ENCODE measurements around the gene CRABP1.

The CRABP1 gene

DNA sequence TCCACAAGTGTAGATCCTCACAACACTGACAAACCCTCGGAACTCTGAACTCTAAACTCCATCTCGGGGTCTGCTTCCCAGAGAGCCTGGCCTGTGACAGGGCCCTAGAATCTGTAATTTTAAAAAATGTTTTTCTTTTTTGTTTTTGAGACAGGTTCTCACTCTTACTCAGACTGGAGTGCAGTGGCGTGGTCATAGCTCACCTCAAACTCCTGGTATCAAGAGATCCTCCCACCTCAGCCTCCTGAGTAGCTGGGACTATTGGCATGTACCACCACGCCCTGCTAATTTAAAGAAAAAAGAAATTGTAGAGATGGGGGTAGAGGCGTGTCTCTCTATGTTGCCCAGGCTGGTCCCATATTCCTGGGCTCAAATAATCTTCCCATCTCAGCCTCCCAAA lies 26.2 kb downstream of the CRABP1 start:
- TF ChIP-seq SIN3A (IDR thresholded peaks at IDR 0.05; ENCODE audit: borderline replicate concordance, insufficient read depth, low read length) (no peak), POLR2AphosphoS5 (IDR thresholded peaks at IDR 0.05; ENCODE audit: low read depth, low read length) (no peak), FOXP2 (optimal IDR thresholded peaks at IDR 0.05; ENCODE audit: borderline replicate concordance, extremely low read depth, extremely low read length, insufficient read depth) (no peak), REST (IDR thresholded peaks at IDR 0.05; ENCODE audit: insufficient read depth in 1 of 2, low read depth in 2 of 2, low read length in 2 of 2) (no peak), TAF1 (IDR thresholded peaks at IDR 0.05; ENCODE audit: borderline replicate concordance, insufficient read depth, low read length) (no peak)

DNA sequence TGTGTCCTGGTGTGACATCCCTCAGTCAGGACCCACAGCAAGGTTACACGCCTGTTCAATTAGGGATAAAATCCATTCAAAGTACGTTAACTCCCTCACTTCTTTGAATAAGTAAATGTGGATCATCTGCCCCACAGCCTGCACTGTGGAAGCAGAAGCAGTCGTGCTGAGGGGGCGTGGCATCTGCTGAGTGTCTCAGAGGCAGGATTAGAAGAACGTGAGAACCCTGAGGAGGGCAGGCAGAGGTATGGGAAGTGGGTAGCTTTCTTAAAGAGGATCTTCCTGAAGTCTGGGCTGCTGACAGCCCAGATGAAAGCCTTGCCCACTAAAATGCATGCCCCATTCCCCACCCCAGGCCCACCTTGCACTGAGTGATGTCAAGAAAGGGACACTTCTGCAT lies 28.5 kb downstream of the CRABP1 start:
- TF ChIP-seq FOXP2 (optimal IDR thresholded peaks at IDR 0.05; ENCODE audit: borderline replicate concordance, extremely low read depth, extremely low read length, insufficient read depth) (no peak), POLR2AphosphoS5 (IDR thresholded peaks at IDR 0.05; ENCODE audit: low read depth, low read length) (no peak), TAF1 (IDR thresholded peaks at IDR 0.05; ENCODE audit: borderline replicate concordance, insufficient read depth, low read length) (no peak), REST (IDR thresholded peaks at IDR 0.05; ENCODE audit: insufficient read depth in 1 of 2, low read depth in 2 of 2, low read length in 2 of 2) (no peak), SIN3A (IDR thresholded peaks at IDR 0.05; ENCODE audit: borderline replicate concordance, insufficient read depth, low read length) (no peak)

DNA sequence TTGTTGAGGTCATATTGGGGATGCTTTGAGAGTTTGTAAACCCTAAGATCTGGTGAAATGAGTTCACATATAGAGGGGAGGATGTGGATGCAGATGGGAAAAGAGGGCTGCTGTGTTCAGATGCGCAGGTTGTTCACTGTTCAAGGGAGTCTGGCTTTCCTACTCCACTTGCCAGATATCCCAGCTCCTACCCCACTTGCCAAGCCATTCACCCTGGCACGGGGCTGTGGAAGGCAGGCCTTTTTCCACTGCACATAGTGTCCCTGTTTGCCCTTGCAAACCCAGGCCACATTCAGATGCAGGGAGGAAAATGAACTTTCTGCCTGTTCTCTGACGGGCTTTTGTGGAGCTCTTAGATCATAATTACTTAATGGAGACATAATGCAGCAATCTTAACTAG lies 29.0 kb downstream of the CRABP1 start:
- TF ChIP-seq SIN3A (IDR thresholded peaks at IDR 0.05; ENCODE audit: borderline replicate concordance, insufficient read depth, low read length) (no peak), FOXP2 (optimal IDR thresholded peaks at IDR 0.05; ENCODE audit: borderline replicate concordance, extremely low read depth, extremely low read length, insufficient read depth) (no peak), TAF1 (IDR thresholded peaks at IDR 0.05; ENCODE audit: borderline replicate concordance, insufficient read depth, low read length) (no peak), REST (IDR thresholded peaks at IDR 0.05; ENCODE audit: insufficient read depth in 1 of 2, low read depth in 2 of 2, low read length in 2 of 2) (no peak), POLR2AphosphoS5 (IDR thresholded peaks at IDR 0.05; ENCODE audit: low read depth, low read length) (no peak)

DNA sequence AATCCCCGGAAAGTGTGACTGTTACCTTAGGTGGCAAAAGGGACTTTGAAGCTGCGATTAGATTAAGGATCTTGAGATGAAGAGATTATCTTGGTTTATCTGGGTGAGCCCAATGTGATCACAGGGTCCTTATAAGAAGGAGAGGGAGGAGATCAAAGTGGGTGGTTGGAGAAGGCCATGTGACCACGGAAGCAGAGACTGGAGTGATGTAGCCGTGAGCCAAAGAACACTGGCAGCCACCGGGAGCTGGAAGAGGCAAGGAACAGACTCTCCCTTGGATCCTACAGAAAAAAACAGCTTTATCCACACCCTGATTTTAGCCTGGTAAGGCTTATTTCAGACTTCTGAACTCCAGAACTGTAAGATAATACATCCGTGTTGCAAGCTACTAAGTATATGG lies 29.9 kb downstream of the CRABP1 start:
- TF ChIP-seq SIN3A (IDR thresholded peaks at IDR 0.05; ENCODE audit: borderline replicate concordance, insufficient read depth, low read length) (no peak), POLR2AphosphoS5 (IDR thresholded peaks at IDR 0.05; ENCODE audit: low read depth, low read length) (no peak), REST (IDR thresholded peaks at IDR 0.05; ENCODE audit: insufficient read depth in 1 of 2, low read depth in 2 of 2, low read length in 2 of 2) (no peak), FOXP2 (optimal IDR thresholded peaks at IDR 0.05; ENCODE audit: borderline replicate concordance, extremely low read depth, extremely low read length, insufficient read depth) (no peak), TAF1 (IDR thresholded peaks at IDR 0.05; ENCODE audit: borderline replicate concordance, insufficient read depth, low read length) (no peak)

- TF ChIP-seq REST (IDR thresholded peaks at IDR 0.05; ENCODE audit: insufficient read depth in 1 of 2, low read depth in 2 of 2, low read length in 2 of 2) (no peak), POLR2AphosphoS5 (IDR thresholded peaks at IDR 0.05; ENCODE audit: low read depth, low read length) (no peak), SIN3A (IDR thresholded peaks at IDR 0.05; ENCODE audit: borderline replicate concordance, insufficient read depth, low read length) (no peak), TAF1 (IDR thresholded peaks at IDR 0.05; ENCODE audit: borderline replicate concordance, insufficient read depth, low read length) (no peak), FOXP2 (optimal IDR thresholded peaks at IDR 0.05; ENCODE audit: borderline replicate concordance, extremely low read depth, extremely low read length, insufficient read depth) (no peak)
Observed at GRCh38 chr15:78372880-78373279, 32.7 kb downstream of the CRABP1 start.
